BJ (cell line): ENCODE data around the gene TMED6. TPM values are rescaled to one million over a fixed set of nuclear protein-coding genes. Genes with fewer than 3 reads are reported as not detected.
"Not testable (repeated sequence)": the region's sequence is repeated elsewhere in the genome, so short reads cannot be mapped to it uniquely, and the experiment has no call there.

Experiments
- CTCF ChIA-PET: fragments of 350-600 bp; formaldehyde crosslinking; extraction: SDS; loops from one replicate; lab custom pipeline; 2021; ENCODE audit warnings: antibody characterized with exemption, inconsistent platforms; lab: Yijun Ruan, JAX
- POLR2A ChIA-PET: fragments of 300-600 bp; sonication (Branson Sonifier 250); formaldehyde crosslinking; extraction: SDS; loops from one replicate; lab custom pipeline; 2021; ENCODE audit warnings: antibody characterized with exemption; lab: Charles Lee
- DNase-seq: peaks from one replicate; pipeline ENCODE4 v3.0.0-alpha.2; 2011; ENCODE audit warnings: low read depth
- H3K27me3 ChIP-seq: 2 replicates; pipeline ENCODE4 v1.6.0; 2011; ENCODE audit warnings: low read length; ENCODE audit not compliant: control insufficient read depth, insufficient read depth
- H3K36me3 ChIP-seq: 2 replicates; pipeline ENCODE4 v1.5.1; 2011; ENCODE audit warnings: low read length; ENCODE audit not compliant: control insufficient read depth, insufficient read depth
- H3K4me3 ChIP-seq: 2 replicates; pipeline ENCODE4 v1.5.1; 2011; ENCODE audit warnings: low read depth, mild to moderate bottlenecking, control low read depth, low read length
- polyA plus RNA-seq: library from polyadenylated mRNA; depleted of rRNA; stranded (reverse); fragments of >200 nt; gene quantifications from 2 replicates; pipeline ENCODE4 v1.2.3, GENCODE V29; 2011
- TF ChIP-seq, protein P1 (sequence below): IDR thresholded peaks from 2 replicates; pipeline ENCODE4 v1.5.1; 2011; ENCODE audit warnings: low read depth, mild to moderate bottlenecking, control low read depth, inconsistent platforms, low read length, moderate library complexity; ENCODE audit not compliant: insufficient read depth

Gene TMED6
- polyA plus RNA-seq, 1 experiment, result not detected

DNA sequence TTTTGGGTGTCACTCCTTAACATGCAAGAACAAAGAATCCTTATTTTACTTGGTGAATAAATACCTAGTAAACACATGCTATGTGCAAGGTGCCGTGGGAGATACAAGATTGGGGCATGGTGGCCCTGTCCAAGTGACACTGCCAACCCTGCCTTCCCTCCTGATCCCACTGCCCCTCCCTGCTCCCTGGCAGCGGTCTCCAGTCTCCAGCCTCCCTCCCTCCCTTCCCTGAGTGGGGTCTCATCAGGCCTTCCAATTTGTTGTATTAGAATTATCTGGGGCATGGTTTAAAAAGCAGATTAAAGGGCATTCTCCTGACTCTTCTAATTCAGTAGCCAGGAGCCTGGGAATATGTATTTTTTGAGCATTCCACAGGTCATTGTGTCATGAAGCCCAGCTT, 12.5 kb upstream of the TMED6 start:
- CTCF ChIA-PET, result no interaction called here
- POLR2A ChIA-PET, result no interaction called here
- TF ChIP-seq, protein P1, sequence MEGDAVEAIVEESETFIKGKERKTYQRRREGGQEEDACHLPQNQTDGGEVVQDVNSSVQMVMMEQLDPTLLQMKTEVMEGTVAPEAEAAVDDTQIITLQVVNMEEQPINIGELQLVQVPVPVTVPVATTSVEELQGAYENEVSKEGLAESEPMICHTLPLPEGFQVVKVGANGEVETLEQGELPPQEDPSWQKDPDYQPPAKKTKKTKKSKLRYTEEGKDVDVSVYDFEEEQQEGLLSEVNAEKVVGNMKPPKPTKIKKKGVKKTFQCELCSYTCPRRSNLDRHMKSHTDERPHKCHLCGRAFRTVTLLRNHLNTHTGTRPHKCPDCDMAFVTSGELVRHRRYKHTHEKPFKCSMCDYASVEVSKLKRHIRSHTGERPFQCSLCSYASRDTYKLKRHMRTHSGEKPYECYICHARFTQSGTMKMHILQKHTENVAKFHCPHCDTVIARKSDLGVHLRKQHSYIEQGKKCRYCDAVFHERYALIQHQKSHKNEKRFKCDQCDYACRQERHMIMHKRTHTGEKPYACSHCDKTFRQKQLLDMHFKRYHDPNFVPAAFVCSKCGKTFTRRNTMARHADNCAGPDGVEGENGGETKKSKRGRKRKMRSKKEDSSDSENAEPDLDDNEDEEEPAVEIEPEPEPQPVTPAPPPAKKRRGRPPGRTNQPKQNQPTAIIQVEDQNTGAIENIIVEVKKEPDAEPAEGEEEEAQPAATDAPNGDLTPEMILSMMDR, result no peak
- peaks cover 18% of the 10 kb centered on the region for H3K36me3 ChIP-seq
- no peaks in the 10 kb centered on the region for H3K27me3 ChIP-seq
- H3K4me3 ChIP-seq, result no peak overlapping the region
- no peak for DNase-seq

DNA sequence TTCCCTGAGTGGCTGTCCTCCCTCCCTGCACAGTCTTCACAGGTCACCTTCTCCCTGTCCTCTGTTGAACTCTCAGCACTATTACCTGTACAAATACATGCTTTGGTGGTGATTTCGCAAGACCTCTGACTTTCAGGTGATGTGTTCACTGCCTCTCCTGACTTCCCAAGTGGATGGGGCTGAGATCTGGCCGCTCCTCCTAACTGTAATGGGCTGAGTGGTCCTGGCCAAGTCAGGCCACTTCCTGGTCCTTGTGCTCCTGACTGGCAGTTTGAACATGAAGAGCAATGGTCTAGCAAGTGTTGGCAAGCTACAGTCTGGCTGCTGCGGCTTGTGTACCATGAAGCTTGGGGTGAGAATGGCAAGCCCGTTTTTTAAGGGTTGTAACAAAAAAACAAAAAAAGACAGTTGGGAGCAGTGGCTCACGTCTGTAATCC, 11.7 kb upstream of the TMED6 start:
- DNase-seq, result no peak
- Histone ChIP-seq H3K4me3 (no peak overlapping the region), H3K36me3 (peaks cover 16% of the 10 kb centered on the region), H3K27me3 (no peaks in the 10 kb centered on the region)
- CTCF ChIA-PET, result no interaction called here
- POLR2A ChIA-PET, result no interaction called here
- TF ChIP-seq, protein P1, result no peak

DNA sequence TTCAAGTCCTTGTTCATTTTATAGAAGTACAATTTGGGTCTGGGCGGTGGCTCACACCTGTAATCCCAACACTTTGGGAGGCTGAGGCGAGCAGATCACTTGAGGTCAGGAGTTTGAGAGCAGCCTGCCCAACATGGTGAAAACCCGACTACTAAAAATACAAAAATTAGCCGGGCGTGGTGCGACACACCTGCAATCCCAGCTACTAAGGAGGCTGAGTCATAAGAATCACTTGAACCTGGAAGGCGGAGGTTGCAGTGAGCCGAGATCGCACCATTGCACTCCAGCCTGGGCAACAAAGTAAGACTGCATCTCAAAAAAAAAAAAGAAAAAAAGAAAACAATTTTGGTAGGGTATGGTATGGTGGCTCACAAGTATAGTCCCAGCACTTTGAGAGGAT, 8.5 kb upstream of the TMED6 start:
- H3K36me3 ChIP-seq, DNase-seq, H3K27me3 ChIP-seq, H3K4me3 ChIP-seq, POLR2A ChIA-PET, CTCF ChIA-PET: not testable (repeated sequence)

DNA sequence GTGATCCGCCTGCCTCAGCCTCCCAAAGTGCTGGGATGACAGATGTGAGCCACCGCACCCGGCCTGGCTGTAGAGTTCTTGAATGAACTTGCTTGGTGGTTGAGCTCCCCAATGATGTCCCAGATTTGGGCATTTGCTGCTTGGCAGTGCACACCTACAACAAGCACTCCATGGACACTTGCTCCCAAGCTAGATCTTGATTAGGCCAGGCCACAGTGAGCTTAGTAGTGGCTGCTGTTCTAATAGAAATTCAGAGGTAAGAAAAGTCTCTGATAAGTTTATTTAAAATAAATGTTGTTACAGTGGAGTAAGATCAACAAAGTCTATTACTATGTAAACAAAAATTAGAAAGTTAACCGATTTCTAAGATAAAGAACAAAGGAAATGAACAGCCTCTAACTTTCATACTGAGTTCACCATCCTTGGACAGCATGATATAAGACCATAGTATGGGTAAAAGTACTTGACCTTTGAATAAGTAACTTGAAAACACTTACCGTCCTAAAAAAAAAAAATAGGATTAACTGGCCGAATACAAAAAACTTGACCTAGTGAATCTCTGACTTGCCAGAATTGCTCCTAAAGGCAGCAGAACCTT, 951 bp downstream of the TMED6 start:
- CTCF ChIA-PET, result no interaction called here
- POLR2A ChIA-PET, result no interaction called here
- TF ChIP-seq, protein P1, result no peak
- no peaks in the 10 kb centered on the region for H3K36me3 ChIP-seq
- no peak for DNase-seq
- H3K27me3 ChIP-seq, result no peaks in the 10 kb centered on the region
- no peak overlapping the region for H3K4me3 ChIP-seq

DNA sequence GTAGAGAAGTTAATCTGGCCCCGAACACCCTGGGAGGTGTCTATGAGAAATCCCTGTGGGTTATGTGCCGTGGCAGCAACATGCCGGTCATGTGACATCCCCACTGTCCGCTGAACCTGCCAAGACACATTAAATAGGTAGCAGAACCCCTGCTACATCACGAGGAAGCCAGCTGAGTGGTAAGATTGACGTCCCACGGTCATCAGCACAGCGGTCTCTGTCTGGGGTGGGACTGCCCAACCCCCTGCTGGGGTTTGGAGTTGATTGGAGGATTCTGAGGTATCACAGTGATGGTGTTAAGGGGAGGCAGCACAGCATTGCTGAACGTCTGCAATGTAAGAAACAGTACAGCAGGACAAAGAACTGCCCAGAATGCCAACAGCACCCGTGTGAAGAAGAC, 2.0 kb downstream of the TMED6 start:
- TF ChIP-seq, protein P1, result no peak
- no peaks in the 10 kb centered on the region for H3K27me3 ChIP-seq
- no peak overlapping the region for H3K4me3 ChIP-seq
- ChIA-PET POLR2A (no interaction called here), CTCF (no interaction called here)
- no peak for DNase-seq
- no peaks in the 10 kb centered on the region for H3K36me3 ChIP-seq

DNA sequence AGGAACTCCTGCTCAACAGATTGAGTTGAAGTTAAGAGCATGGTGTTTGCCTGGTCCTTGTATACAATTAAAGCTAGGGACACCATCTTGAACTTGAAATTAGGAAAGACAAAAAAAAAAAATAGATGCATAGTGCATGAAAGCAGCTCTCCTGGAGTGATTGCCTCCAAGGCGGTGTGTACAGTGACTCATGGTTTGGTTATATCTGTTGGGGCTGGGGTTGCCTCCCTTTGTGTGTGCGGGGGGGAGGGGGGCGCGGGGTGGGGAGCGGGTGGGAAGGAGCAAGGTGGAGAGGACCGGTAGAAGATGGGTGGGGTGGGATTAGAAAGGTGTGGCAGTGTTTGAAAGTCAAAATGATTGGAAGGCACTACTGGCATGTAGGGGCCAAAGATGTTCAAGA, 3.4 kb downstream of the TMED6 start:
- no peaks in the 10 kb centered on the region for H3K27me3 ChIP-seq
- ChIA-PET POLR2A (no interaction called here), CTCF (no interaction called here)
- no peak for DNase-seq
- no peaks in the 10 kb centered on the region for H3K36me3 ChIP-seq
- TF ChIP-seq, protein P1, result no peak
- H3K4me3 ChIP-seq, result no peak overlapping the region
